DOHH2 (cell line): ENCODE data around the gene C3orf22.

Experiments
- EZH2phosphoT487 ChIP-seq: fragments of 200-600 bp; sonication (generic); IDR thresholded peaks from 2 replicates; pipeline ENCODE4 v1.6.1; 2017; ENCODE audit warnings: borderline replicate concordance, mild to moderate bottlenecking, antibody characterized with exemption, low read length, moderate library complexity, mixed read lengths
- TF ChIP-seq, protein P1 (sequence below): fragments of 200-600 bp; sonication (generic); IDR thresholded peaks from one replicate; pipeline ENCODE4 v1.5.1; 2014; ENCODE audit warnings: antibody characterized with exemption, mild to moderate bottlenecking, low read depth, low read length; ENCODE audit not compliant: poor library complexity, severe bottlenecking

- TF ChIP-seq, protein P1, sequence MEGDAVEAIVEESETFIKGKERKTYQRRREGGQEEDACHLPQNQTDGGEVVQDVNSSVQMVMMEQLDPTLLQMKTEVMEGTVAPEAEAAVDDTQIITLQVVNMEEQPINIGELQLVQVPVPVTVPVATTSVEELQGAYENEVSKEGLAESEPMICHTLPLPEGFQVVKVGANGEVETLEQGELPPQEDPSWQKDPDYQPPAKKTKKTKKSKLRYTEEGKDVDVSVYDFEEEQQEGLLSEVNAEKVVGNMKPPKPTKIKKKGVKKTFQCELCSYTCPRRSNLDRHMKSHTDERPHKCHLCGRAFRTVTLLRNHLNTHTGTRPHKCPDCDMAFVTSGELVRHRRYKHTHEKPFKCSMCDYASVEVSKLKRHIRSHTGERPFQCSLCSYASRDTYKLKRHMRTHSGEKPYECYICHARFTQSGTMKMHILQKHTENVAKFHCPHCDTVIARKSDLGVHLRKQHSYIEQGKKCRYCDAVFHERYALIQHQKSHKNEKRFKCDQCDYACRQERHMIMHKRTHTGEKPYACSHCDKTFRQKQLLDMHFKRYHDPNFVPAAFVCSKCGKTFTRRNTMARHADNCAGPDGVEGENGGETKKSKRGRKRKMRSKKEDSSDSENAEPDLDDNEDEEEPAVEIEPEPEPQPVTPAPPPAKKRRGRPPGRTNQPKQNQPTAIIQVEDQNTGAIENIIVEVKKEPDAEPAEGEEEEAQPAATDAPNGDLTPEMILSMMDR: no peak
- no peak for TF ChIP-seq EZH2phosphoT487
These were observed 40.4 kb upstream of the C3orf22 start for GRCh38 chr3:126599101-126599500.
